Chondrocyte (in vitro differentiated cells): ENCODE results near the gene SP1. TPM values are rescaled to one million over a fixed set of nuclear protein-coding genes. Genes with fewer than 3 reads are reported as not detected.

Experiments used
- DNase-seq: peaks from one replicate; pipeline ENCODE4 v3.0.0; 2021; ENCODE audit warnings: mixed read lengths, low spot score
- H3K27ac Mint-ChIP-seq: one replicate; pipeline ENCODE4 v1.8.0; 2021; ENCODE audit warnings: mild to moderate bottlenecking, moderate library complexity, mixed read lengths; ENCODE audit not compliant: unreplicated experiment
- H3K27me3 Mint-ChIP-seq: 2 replicates; pipeline ENCODE4 v1.8.0; 2021; ENCODE audit warnings: low read depth, mixed read lengths
- H3K36me3 Mint-ChIP-seq: 2 replicates; pipeline ENCODE4 v1.8.0; 2021; ENCODE audit warnings: low read depth, mixed read lengths
- H3K4me1 Mint-ChIP-seq: 2 replicates; pipeline ENCODE4 v1.8.0; 2021; ENCODE audit warnings: low read depth, mild to moderate bottlenecking, mixed read lengths
- H3K4me3 Mint-ChIP-seq: one replicate; pipeline ENCODE4 v1.8.0; 2021; ENCODE audit warnings: mild to moderate bottlenecking, moderate library complexity, mixed read lengths; ENCODE audit not compliant: unreplicated experiment
- H3K9me3 Mint-ChIP-seq: 2 replicates; pipeline ENCODE4 v1.8.0; 2021; ENCODE audit warnings: low read depth, mixed read lengths
- total RNA-seq: library from RNA; stranded (reverse); gene quantifications from 3 replicates; pipeline ENCODE4 v1.2.1, GENCODE V29; 2021
- TF ChIP-seq, protein P1 (sequence below): fragments of 200-600 bp; sonication (generic); IDR thresholded peaks from 2 replicates; pipeline ENCODE4 v1.5.0; 2021; ENCODE audit warnings: antibody characterized with exemption, mild to moderate bottlenecking, moderate library complexity

Gene SP1
- total RNA-seq, 1 donor from 2014 or later: 59.0 TPM

DNA sequence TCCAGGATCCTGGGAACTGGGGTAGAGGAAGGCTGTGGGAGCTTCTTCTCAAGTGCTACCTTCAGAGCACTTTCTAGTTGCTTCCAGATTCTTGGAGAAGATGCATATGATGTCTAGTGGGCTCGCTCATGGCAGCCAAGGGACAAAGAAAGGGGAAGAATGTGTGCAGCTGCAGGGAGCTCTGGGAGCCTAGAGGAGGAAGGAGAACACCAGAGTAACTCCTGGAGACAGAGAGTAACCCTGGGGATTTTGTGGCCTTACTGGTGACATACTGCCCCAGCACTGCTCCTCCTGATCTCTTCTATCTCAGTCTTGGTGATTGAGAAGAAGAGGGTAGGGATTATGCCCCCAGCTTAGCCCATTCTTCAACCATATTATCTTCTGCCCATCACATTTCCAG, 33.5 kb upstream of the SP1 start:
- Mint-ChIP-seq H3K27me3 (no peaks in the 10 kb centered on the region), H3K27ac (no peak overlapping the region), H3K36me3 (no peaks in the 10 kb centered on the region), H3K9me3 (no peaks in the 10 kb centered on the region), H3K4me1 (peaks cover 16% of the 10 kb centered on the region), H3K4me3 (no peak overlapping the region)
- TF ChIP-seq, protein P1, sequence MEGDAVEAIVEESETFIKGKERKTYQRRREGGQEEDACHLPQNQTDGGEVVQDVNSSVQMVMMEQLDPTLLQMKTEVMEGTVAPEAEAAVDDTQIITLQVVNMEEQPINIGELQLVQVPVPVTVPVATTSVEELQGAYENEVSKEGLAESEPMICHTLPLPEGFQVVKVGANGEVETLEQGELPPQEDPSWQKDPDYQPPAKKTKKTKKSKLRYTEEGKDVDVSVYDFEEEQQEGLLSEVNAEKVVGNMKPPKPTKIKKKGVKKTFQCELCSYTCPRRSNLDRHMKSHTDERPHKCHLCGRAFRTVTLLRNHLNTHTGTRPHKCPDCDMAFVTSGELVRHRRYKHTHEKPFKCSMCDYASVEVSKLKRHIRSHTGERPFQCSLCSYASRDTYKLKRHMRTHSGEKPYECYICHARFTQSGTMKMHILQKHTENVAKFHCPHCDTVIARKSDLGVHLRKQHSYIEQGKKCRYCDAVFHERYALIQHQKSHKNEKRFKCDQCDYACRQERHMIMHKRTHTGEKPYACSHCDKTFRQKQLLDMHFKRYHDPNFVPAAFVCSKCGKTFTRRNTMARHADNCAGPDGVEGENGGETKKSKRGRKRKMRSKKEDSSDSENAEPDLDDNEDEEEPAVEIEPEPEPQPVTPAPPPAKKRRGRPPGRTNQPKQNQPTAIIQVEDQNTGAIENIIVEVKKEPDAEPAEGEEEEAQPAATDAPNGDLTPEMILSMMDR: no peak
- DNase-seq: no peak

GRCh38 chr12:53347905-53348304, 32.1 kb upstream of the SP1 start:
- no peaks in the 10 kb centered on the region for H3K36me3 Mint-ChIP-seq
- no peak for DNase-seq
- TF ChIP-seq, protein P1: no peak
- no peaks in the 10 kb centered on the region for H3K9me3 Mint-ChIP-seq
- H3K4me3 Mint-ChIP-seq: no peak overlapping the region
- no peak overlapping the region for H3K27ac Mint-ChIP-seq
- peaks cover 21% of the 10 kb centered on the region for H3K4me1 Mint-ChIP-seq
- no peaks in the 10 kb centered on the region for H3K27me3 Mint-ChIP-seq

GRCh38 chr12:53352331-53353256, 27.4 kb upstream of the SP1 start:
- no peak overlapping the region for H3K27ac Mint-ChIP-seq
- TF ChIP-seq, protein P1: peak; percentile 94
- H3K4me3 Mint-ChIP-seq: no peak overlapping the region
- DNase-seq: no peak
- H3K9me3 Mint-ChIP-seq: no peaks in the 10 kb centered on the region
- H3K27me3 Mint-ChIP-seq: no peaks in the 10 kb centered on the region
- H3K36me3 Mint-ChIP-seq: no peaks in the 10 kb centered on the region
- peaks cover 5% of the 10 kb centered on the region for H3K4me1 Mint-ChIP-seq

DNA sequence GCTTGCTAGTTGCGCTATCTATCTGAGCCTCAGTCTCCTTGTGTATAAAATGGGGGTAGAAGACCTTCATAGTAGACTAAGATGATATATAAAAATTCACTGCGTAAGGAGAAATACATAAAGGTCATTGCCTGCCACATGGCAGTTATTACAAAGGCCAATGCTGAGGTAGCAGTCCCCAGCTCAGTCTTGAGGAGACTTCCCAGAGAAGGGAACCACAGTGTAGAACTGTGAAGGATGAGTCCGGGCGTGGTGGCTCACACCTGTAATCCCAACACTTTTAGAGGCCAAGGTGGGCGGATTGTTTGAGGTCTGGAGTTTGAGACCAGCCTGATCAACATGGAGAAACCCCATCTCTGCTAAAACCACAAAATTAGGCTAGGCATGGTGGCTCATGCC, 26.7 kb upstream of the SP1 start:
- Mint-ChIP-seq H3K4me1 (peaks cover 5% of the 10 kb centered on the region), H3K36me3 (no peaks in the 10 kb centered on the region), H3K27me3 (no peaks in the 10 kb centered on the region), H3K4me3 (no peak overlapping the region), H3K9me3 (no peaks in the 10 kb centered on the region), H3K27ac (no peak overlapping the region)
- DNase-seq: no peak
- TF ChIP-seq, protein P1: no peak

DNA sequence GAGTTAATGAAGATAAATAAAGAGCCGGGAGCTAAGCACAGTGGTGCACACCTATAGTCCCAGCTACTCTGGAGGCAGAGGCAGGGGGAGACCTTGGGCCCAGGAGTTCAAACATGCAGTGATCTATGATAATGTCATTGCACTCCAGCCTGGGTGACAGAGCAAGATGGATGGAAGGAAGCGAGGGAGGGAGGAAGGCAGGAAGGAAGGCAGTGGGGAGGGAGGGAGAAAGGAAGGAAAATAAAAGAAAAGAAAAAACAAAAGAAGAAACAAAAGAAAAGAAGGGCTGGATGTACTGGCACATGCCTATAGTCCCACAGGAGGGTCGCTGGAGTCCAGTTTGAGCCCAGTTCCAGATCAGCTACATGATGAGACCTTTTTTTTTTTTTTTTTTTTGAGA, 24.9 kb upstream of the SP1 start:
- DNase-seq: no peak
- Mint-ChIP-seq H3K9me3 (no peaks in the 10 kb centered on the region), H3K36me3 (no peaks in the 10 kb centered on the region), H3K27me3 (no peaks in the 10 kb centered on the region), H3K27ac (no peak overlapping the region), H3K4me1 (peaks cover 5% of the 10 kb centered on the region), H3K4me3 (no peak overlapping the region)
- TF ChIP-seq, protein P1: no peak
